ENCODE measurements around the gene FAM124A.

The FAM124A gene

DNA sequence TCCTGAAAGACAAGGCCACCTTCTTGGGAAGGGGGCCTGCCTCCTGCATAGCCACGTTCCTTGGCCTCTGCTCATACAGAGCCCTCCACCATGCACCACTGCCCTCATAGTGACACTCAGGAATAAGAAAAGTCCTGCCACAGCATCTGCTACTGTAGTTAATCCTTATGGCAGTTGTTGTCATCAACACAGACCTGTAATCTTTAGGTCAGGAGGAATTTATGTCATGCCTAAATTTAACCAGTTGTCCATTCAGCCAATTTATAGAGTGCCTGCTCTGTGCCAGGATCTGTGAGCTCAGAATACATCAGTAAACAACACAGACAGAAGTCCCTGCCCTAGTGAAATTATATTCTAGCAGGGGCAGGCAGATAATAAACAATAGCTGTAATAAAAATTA is 44.4 kb downstream of the FAM124A start:
- DNase-seq (ENCODE audit: extremely low spot score): no peak
- POLR2A ChIA-PET: no interaction called here

DNA sequence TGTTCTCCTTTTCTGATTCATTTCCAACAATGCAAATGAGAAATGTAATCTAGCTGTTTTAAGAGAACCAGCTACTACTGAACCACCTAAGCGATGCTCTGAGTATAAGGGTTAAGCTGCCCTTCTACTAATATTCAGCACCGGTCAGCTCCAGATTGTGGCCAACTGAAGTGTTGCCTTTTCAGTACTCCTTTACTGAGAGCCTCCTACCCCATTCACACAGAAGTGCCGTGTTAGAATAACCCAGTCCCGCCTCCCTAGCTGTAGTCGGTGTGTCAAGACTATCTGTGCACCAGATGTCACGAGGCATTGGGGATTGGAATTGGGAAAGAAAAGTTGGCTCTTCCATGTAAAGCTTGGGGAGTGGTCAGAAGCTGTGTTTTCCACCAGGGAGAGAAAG is 45.4 kb downstream of the FAM124A start:
- ChIA-PET CTCF (interaction anchor here (1.0 to 1.8 kb wide), 4 partner anchors 19 to 142 kb away, joined by 3 to 9 read pairs (median 5); no protein-coding TSS in a partner anchor), POLR2A (no interaction called here)
- no peak for DNase-seq (ENCODE audit: extremely low spot score)

More for the DNA sequence above, 44.4 kb downstream of the FAM124A start:
- TF ChIP-seq, protein P1, sequence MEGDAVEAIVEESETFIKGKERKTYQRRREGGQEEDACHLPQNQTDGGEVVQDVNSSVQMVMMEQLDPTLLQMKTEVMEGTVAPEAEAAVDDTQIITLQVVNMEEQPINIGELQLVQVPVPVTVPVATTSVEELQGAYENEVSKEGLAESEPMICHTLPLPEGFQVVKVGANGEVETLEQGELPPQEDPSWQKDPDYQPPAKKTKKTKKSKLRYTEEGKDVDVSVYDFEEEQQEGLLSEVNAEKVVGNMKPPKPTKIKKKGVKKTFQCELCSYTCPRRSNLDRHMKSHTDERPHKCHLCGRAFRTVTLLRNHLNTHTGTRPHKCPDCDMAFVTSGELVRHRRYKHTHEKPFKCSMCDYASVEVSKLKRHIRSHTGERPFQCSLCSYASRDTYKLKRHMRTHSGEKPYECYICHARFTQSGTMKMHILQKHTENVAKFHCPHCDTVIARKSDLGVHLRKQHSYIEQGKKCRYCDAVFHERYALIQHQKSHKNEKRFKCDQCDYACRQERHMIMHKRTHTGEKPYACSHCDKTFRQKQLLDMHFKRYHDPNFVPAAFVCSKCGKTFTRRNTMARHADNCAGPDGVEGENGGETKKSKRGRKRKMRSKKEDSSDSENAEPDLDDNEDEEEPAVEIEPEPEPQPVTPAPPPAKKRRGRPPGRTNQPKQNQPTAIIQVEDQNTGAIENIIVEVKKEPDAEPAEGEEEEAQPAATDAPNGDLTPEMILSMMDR (IDR thresholded peaks at IDR 0.05; ENCODE audit: control extremely low read depth, extremely low read depth, low read depth, missing control alignments): no peak
- CTCF ChIA-PET: interaction anchor here (1.0 to 1.8 kb wide), 4 partner anchors 20 to 141 kb away, joined by 3 to 9 read pairs (median 4); no protein-coding TSS in a partner anchor

DNA sequence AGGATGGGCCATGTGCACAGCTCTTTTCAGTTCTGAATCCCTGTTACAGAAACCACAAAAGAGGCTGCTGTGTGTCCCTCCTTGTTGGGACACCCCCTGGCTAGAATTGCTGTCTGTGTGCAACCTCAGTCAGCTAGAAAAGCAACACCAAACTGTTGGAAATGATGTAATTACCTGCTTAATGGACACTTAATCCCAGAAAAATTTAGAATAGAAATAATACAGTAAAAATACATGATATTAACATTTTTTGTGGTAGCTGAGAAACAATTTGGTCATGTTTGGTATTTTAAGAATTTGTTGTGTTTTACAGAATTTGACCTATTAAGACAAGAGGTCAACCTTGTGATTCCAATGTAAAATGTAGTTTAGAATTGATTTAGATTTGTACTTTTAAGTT is 46.8 kb downstream of the FAM124A start:
- TF ChIP-seq, protein P1 (IDR thresholded peaks at IDR 0.05; ENCODE audit: control extremely low read depth, extremely low read depth, low read depth, missing control alignments): no peak
- ChIA-PET CTCF (interaction anchor here (1.4 to 1.5 kb wide), 2 partner anchors 17 to 143 kb away, joined by 5 to 8 read pairs; no protein-coding TSS in a partner anchor), POLR2A (no interaction called here)
- DNase-seq (ENCODE audit: extremely low spot score): no peak

More for the DNA sequence above, 45.4 kb downstream of the FAM124A start:
- TF ChIP-seq, protein P1 (IDR thresholded peaks at IDR 0.05; ENCODE audit: control extremely low read depth, extremely low read depth, low read depth, missing control alignments): no peak

DNA sequence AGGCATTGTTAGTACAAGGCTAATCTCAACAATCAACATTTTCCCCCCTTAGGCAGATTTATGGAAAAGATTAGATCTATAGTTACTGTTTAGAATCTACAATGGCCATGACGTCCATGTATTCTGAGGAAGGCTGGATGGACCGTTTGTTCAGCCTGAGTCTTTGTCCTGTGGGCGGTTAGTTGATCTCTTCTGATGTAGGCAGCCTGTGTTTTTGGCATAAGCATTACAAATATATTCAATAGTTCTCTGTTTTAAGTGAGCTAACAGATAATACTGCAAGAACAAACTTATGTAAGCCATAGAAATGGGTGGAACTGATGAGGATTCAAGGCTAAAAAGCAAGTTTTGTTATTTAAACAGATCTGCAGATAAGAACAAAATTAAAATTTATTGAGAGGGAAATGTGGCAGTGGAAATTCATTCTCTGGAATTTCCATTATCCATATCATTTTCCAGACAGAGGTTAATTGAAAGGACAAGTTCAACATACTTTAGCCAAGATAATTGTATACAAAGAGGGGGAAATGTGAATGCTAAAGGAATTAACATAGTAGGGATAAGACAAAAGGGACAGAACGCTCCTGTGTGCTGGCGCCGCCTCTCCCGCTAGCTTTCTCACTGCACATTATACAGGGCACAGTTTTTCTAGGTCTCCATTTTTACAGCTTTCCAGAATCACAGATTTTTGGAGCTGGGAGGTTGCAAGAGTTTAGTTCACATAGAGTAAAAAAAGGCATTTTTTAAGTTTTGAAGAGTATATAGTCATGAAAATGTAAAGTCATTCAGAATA is 48.6 kb downstream of the FAM124A start:
- ChIA-PET CTCF (interaction anchor here (1.6 to 5.0 kb wide), 2 partner anchors 9 to 16 kb away, joined by 4 to 42 read pairs; no protein-coding TSS in a partner anchor), POLR2A (no interaction called here)
- TF ChIP-seq, protein P1 (IDR thresholded peaks at IDR 0.05; ENCODE audit: control extremely low read depth, extremely low read depth, low read depth, missing control alignments): no peak

DNA sequence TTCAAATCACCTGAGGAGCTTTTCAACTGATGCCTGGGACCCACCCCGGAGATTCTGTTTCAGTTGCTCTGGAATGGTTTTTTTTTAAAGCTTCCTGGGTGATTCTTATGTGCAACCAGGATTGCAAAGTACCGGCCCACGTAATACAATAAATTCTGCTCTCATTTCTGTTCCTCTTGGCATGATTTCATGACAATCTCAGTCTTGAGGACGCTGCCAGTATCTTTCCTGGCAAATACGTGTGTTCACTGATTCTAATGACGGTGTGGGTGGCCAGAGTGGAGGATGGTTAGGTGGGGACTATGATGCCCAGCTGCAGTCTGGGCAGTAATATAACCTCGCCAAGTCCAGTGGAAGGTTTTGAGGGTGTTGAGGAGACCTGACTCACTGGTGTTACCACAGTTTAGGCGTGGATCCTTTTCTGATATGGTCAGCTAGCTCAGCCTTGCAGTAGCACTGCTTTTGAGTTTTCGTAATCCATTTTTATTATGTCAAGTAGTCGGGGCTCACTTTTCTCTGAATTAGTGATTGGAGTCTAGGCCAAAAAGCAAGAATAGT is 49.4 kb downstream of the FAM124A start:
- TF ChIP-seq, protein P1 (IDR thresholded peaks at IDR 0.05; ENCODE audit: control extremely low read depth, extremely low read depth, low read depth, missing control alignments): no peak
- no peak for DNase-seq (ENCODE audit: extremely low spot score)
- ChIA-PET CTCF (interaction anchor here (1.6 to 5.0 kb wide), 2 partner anchors 10 to 15 kb away, joined by 4 to 42 read pairs; no protein-coding TSS in a partner anchor), POLR2A (no interaction called here)

More for the DNA sequence above, 48.6 kb downstream of the FAM124A start:
- no peak for DNase-seq (ENCODE audit: extremely low spot score)

DNA sequence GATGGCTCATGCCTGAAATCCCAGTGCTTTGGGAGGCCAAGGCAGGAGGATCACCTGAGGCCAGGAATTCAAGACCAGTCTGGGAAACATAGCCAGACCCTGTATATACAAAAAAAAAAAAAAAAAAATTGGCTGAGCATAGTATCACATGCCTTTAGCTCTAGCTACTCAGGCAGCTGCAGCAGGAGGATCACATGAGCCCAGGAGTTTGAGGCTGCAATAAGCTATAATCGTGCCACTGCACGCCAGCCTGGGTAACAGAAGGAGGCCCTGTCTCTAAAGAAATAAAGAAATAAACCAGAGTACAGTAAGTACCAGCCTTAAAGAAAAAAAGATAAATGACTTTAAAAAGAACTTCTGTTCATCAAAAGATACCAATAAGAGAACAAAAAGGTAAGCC is 52.9 kb downstream of the FAM124A start:
- ChIA-PET CTCF (interaction anchor here (0.8 to 5.0 kb wide), 3 partner anchors 11 to 150 kb away, joined by 3 to 42 read pairs (median 9); no protein-coding TSS in a partner anchor), POLR2A (no interaction called here)
- DNase-seq (ENCODE audit: extremely low spot score): no peak
- TF ChIP-seq, protein P1 (IDR thresholded peaks at IDR 0.05; ENCODE audit: control extremely low read depth, extremely low read depth, low read depth, missing control alignments): no peak
